Suppressor macrophage (primary cell): ENCODE measurements around the gene IGSF9.

ENCODE experiments used
- DNase-seq, 4 experiments: peaks; one replicate each; pipeline ENCODE4 v3.0.0-alpha.2; 2020 to 2022

The IGSF9 gene

DNA sequence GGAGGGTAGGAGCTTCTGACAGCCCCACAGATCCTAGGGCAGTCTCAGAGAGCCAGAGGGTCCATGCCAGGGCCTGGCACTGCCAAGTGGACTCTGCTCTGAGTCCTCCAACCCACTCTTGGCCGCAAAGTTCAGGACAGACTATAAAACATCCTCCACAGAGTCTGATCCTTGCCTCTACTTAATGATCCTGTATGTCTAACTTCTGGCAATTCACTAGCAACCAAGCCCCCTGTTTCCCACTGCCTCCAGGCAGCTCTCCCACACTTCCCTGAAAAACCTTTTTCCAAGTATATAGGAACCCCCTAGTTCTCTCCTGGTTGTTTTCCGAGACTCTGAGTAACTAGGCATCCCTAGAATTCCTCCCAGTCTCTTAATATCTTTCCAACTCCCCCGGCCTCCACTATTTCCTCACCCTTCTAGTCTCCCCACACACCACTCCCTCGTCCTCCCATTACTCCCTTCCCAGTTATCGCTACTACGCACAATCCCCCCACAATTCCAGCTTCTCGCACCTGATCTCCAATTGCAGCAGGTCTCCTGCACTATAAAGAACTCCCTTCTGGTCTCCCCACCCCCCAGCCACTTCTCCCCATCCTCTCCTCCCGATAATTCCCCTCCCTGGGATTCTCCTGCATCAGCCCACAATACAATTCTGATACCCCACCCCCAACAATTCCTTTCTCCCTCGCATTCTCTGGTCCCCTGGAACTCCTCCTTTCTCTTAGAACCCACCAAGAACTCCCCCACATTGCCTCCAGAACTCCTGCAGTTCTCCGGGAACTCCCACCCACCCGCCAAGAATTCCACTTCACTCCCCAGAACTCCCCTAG, 574 bp downstream of the IGSF9 start:
- no peak for DNase-seq

DNA sequence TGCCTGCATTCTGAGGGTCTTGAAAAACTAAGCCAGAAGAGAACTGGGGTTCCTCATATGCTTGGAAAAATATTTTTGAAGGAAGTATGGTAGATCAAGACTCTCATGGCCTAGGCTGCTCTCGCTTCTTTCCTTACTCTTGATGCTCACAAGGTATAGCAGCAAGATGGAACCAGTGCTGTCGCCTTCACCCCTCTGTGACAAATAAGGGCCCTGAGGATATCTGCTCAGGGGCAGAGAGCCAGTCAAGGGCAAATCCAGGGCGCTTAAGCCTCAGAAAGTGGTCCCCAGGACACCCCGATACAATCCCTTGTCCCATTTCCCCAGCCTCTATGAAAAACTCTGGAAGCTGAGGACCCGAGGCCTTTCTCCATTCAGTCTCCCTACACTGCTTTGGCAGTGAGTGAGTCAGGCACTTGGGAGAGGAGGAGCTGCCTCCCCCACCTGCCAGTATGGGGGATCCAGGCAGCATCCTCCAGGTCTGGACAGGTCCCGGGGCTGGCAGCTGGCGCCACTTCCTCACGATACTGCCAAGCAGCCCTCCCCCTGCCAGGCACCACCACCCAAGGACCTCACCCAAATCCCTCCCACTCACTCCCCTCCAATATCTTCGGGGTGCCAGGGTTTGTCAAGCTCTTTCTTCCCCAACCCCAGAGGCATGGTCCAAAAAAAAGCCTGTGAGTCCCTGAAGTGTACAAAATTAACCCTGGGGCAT, 1.3 kb downstream of the IGSF9 start:
- no peak for DNase-seq

GRCh38 chr1:159943278-159943640, 2.2 kb downstream of the IGSF9 start:
- DNase-seq = no peak

GRCh38 chr1:159942632-159943277, 2.7 kb downstream of the IGSF9 start:
- DNase-seq = no peak

GRCh38 chr1:159941591-159942560, 3.5 kb downstream of the IGSF9 start:
- no peak for DNase-seq

DNA sequence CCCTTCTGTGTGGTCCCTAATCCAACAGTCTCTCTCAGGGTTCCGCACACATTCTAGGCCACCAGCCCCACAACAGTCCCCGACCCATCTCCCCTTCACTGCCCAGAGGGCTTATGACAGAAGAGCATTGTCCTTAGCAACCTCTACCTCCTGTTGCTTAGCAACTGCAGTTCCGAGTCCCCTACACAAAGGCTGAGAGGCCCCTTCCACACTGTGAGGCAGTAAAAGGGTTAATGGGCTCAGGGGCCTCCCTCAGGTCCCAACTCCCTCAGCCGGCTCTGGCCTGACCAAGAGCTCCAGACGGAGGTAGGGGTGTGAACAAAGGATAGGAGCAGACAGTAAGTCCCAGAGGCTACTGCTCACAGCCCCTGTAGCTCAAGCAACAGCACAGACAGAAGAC, 4.3 kb downstream of the IGSF9 start:
- no peak for DNase-seq

GRCh38 chr1:159940006-159940620, 5.3 kb downstream of the IGSF9 start:
- no peak for DNase-seq

GRCh38 chr1:159939678-159940002, 5.8 kb downstream of the IGSF9 start:
- no peak for DNase-seq

DNA sequence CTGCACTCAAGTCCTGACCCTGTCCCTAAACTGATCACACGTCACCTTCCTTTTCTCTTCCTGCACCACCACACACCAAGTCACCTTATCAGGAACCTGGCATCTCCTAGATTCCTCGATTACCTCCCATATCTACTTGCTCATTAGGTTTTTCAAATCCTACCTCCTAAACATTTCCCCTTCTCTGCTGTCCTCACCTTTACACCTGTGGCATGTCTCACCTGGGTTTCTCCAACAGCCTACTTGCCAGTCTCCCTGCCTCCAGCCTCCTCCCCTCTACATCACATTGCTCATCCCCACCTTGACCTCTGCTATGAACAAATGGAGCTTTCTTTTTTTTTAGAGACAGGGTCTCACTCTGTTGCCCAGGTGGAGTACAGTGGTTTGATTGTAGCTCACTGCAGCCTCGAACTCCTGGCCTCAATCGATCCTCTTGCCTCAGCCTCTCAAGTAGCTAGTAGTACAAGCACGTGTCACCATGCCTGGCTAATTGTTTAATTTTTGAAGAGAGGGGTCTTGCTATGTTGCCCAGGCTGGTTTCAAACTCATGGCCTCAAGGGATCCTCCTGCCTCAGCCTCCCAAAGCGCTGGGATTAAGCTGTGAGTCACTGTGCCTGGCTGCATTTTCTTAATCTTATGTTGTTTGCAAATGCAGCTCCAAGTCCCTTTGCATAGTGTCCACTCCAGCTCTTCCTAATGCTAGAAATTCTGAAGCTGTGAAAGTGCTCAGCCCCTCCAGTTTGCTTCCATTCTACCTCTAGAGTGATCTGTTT, 6.3 kb downstream of the IGSF9 start:
- no peak for DNase-seq

GRCh38 chr1:159938211-159938852, 7.1 kb downstream of the IGSF9 start:
- DNase-seq = no peak

GRCh38 chr1:159937054-159937750, 8.2 kb downstream of the IGSF9 start:
- DNase-seq = peak; percentile 39 to 61 (median 52)

- peak; percentile 63 to 85 (median 78) for DNase-seq
Observed at GRCh38 chr1:159936273-159936904, 9.0 kb downstream of the IGSF9 start.

DNA sequence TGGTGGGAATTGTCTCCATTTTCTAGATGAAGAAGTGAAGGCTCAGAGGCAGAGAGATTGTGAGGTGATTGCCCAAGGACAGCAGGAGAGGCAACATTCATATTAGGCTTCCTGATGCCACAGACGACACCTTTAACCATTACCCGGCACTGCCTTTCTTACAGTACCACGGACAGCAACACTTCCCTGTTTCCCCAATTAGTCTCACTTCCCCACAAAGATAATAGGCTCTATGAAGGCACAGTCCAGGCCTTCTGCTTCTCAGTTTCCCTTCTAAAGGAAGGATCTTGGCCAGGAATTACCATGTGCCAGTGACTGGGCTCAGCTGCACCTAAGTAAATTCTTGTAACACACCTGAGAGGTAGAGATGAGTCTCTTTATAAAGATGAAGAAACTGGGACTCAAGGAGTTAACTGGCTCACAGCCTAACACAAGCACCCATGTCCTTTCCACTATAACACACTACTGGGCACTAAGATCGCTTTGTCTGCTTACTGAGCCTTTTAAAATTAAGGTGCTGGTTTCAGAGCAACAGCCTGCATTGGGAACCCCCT, 9.6 kb downstream of the IGSF9 start:
- DNase-seq = peak; percentile 67 to 87 (median 76)

DNA sequence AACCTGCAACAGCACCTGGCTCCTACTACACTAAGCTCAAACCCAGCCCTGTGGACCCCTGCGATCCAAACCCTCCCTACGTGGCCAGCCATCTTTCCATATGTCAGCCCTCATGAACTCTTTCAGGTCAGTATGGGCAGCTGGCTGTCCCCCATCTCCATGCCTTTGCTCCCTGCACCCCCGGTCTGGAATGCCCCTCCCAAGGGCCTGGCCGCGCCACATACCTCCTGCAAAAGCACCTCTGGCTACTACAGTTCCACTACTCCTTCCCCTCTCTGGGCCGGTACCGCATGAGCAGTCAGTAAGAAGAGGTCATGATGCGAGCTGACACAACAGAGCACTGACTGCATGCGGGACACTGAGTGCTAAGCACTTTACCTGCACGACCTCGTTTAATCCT, 10.1 kb downstream of the IGSF9 start:
- no peak for DNase-seq

DNA sequence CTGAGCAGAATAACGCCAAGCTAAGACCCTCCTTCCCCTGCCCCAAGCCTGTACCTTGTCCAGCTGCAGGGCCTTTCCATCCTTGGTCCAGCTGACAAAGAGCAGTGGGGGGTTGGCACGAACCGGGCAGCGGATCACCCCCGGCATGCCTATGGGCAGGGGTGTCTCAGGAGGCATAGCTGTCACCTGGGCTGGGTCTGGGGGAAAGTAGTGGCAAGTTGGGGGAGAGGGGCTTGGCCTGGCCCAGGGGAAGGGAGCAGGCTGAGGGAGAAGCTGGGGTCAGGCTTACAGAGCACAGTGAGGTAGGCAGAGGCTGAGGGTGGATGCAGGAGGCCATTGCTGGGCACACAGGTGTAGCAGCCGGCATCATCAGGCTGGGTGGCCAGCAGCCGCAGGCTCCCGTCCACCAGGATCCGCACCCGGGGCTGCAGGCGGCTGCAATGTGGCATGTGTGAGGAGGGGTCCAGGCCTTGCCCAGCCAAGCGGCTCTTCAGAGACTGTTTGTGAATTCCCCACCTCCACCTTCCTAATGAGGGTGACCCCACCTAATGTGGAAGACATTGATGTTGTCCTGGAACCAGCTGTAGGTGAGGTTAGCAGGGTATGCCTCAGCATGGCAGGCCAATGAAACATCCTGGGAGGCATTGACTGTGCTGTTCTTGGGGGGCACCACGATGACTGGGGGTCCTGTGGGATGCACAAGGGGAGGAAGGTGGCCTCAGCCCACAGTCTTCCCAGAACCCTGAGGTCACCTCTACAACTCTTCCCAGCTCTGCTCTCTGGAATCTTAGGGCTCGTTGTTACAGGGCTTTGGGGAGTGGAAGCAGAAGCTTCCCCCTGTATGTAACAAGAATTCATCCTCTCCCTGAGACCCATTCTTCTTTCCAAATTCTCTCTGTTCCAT, 11.0 kb downstream of the IGSF9 start:
- no peak for DNase-seq

DNA sequence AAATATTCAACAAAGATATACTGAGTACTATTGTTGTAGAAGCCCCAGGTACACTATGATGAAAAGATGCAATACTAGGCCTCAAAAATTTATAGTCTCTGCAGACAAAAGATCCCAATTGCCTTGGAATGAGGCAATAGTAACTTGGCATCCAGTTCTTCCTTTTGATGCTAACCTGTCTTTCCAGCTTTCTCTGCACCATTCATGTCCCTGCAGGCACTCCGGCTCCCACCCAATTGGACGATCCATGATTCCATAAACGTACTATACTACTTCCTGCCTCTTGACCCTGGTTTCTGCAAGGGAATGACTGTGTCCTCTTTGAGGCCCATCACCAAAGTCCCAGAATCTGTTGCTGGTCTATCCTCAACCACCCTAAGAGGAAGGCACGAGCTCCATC, 12.1 kb downstream of the IGSF9 start:
- no peak for DNase-seq

GRCh38 chr1:159932296-159933285, 12.8 kb downstream of the IGSF9 start:
- DNase-seq = no peak
